ENCODE data around the gene TUBE1.

DNA sequence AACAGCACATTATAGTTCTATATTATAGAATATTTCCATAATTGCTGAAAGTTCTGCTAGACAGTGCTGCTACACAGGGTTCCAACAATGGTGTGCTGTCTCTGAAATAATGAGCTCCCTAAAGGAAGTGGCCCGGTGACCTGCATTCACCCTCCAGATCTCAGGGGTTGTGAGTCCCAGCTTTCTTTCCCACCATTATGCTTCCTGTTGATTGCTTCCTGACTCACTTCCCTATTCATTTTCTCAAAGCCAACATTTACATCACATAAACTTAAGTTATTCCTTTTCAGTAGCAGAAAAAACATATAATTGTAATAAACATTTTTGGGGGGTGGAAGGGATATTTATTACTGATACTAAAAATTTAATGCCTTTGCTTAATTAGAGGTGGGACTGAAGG, 46.3 kb downstream of the TUBE1 start:
- TF ChIP-seq CTCF (IDR thresholded peaks at IDR 0.05), result no peak
- no peak for TF ChIP-seq RFX5 (IDR thresholded peaks at IDR 0.05; ENCODE audit: low read length)
- TF ChIP-seq TAF1 (IDR thresholded peaks at IDR 0.05; ENCODE audit: borderline replicate concordance, low read depth, low read length), result no peak
- TF ChIP-seq POLR2AphosphoS5 (IDR thresholded peaks at IDR 0.05; ENCODE audit: low read depth, low read length), result no peak
- TF ChIP-seq MXI1 (IDR thresholded peaks at IDR 0.05; ENCODE audit: low read depth, low read length), result no peak
- TF ChIP-seq, protein P1, sequence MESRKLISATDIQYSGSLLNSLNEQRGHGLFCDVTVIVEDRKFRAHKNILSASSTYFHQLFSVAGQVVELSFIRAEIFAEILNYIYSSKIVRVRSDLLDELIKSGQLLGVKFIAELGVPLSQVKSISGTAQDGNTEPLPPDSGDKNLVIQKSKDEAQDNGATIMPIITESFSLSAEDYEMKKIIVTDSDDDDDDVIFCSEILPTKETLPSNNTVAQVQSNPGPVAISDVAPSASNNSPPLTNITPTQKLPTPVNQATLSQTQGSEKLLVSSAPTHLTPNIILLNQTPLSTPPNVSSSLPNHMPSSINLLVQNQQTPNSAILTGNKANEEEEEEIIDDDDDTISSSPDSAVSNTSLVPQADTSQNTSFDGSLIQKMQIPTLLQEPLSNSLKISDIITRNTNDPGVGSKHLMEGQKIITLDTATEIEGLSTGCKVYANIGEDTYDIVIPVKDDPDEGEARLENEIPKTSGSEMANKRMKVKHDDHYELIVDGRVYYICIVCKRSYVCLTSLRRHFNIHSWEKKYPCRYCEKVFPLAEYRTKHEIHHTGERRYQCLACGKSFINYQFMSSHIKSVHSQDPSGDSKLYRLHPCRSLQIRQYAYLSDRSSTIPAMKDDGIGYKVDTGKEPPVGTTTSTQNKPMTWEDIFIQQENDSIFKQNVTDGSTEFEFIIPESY (IDR thresholded peaks at IDR 0.05; ENCODE audit: borderline replicate concordance, low read depth), result no peak
- TF ChIP-seq NRF1 (IDR thresholded peaks at IDR 0.05; ENCODE audit: low read depth, low read length), result no peak
- no peak for TF ChIP-seq NFIC (IDR thresholded peaks at IDR 0.05; ENCODE audit: borderline replicate concordance)
- TF ChIP-seq YY1 (IDR thresholded peaks at IDR 0.05; ENCODE audit: low read depth), result no peak

Measured in SK-N-SH (cell line).